ENCODE results near the gene KMT2B.

Gene KMT2B

GRCh38 chr19:35693835-35694599 is 23.8 kb upstream of the KMT2B start:
- H3K27ac ChIP-seq (ENCODE audit: low read length) = no peak overlapping the region
- H3K4me3 ChIP-seq (ENCODE audit: low read length) = no peak overlapping the region
- H3K9me3 ChIP-seq (ENCODE audit: insufficient read depth, low read length) = no peaks in the 10 kb centered on the region
- no peaks in the 10 kb centered on the region for H3K27me3 ChIP-seq (ENCODE audit: low read depth, low read length)
- no peaks in the 10 kb centered on the region for H4K20me1 ChIP-seq (ENCODE audit: insufficient read depth, low read length)
- H3K4me1 ChIP-seq (ENCODE audit: low read length) = peaks cover 17% of the 10 kb centered on the region
- 0 out of 2 replicates have a peak overlapping the region, but pooled peaks have one; percentile 19 for H3K4me2 ChIP-seq (ENCODE audit: low read length)
- H3K9ac ChIP-seq (ENCODE audit: low read length) = no peak overlapping the region; the same call in 1 of the 2 replicates
- no peaks in the 10 kb centered on the region for H3K79me2 ChIP-seq (ENCODE audit: low read length)
- H2AFZ ChIP-seq (ENCODE audit: low read depth, low read length) = no peak overlapping the region
- TF ChIP-seq, protein P1, sequence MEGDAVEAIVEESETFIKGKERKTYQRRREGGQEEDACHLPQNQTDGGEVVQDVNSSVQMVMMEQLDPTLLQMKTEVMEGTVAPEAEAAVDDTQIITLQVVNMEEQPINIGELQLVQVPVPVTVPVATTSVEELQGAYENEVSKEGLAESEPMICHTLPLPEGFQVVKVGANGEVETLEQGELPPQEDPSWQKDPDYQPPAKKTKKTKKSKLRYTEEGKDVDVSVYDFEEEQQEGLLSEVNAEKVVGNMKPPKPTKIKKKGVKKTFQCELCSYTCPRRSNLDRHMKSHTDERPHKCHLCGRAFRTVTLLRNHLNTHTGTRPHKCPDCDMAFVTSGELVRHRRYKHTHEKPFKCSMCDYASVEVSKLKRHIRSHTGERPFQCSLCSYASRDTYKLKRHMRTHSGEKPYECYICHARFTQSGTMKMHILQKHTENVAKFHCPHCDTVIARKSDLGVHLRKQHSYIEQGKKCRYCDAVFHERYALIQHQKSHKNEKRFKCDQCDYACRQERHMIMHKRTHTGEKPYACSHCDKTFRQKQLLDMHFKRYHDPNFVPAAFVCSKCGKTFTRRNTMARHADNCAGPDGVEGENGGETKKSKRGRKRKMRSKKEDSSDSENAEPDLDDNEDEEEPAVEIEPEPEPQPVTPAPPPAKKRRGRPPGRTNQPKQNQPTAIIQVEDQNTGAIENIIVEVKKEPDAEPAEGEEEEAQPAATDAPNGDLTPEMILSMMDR (IDR thresholded peaks at IDR 0.05; ENCODE audit: low read depth, low read length) = peak; percentile 99
- no peak for TF ChIP-seq EZH2phosphoT487 (IDR thresholded peaks at IDR 0.05; ENCODE audit: low read depth)
- no peaks in the 10 kb centered on the region for H3K36me3 ChIP-seq (replicated peaks; ENCODE audit: low read depth, low read length)

- Histone ChIP-seq H3K4me1 (ENCODE audit: low read length) (peaks cover 17% of the 10 kb centered on the region), H3K4me2 (ENCODE audit: low read length) (no peak overlapping the region), H4K20me1 (ENCODE audit: insufficient read depth, low read length) (no peaks in the 10 kb centered on the region), H3K9me3 (ENCODE audit: insufficient read depth, low read length) (no peaks in the 10 kb centered on the region), H3K27me3 (ENCODE audit: low read depth, low read length) (no peaks in the 10 kb centered on the region), H3K27ac (ENCODE audit: low read length) (no peak overlapping the region), H3K4me3 (ENCODE audit: low read length) (no peak overlapping the region), H3K36me3 (replicated peaks; ENCODE audit: low read depth, low read length) (no peaks in the 10 kb centered on the region), H3K9ac (ENCODE audit: low read length) (no peak overlapping the region), H3K79me2 (ENCODE audit: low read length) (no peaks in the 10 kb centered on the region), H2AFZ (ENCODE audit: low read depth, low read length) (no peak overlapping the region)
- no peak for TF ChIP-seq EZH2phosphoT487 (IDR thresholded peaks at IDR 0.05; ENCODE audit: low read depth)
- TF ChIP-seq, protein P1 (IDR thresholded peaks at IDR 0.05; ENCODE audit: low read depth, low read length) = no peak
Observed at GRCh38 chr19:35695895-35696422, 21.8 kb upstream of the KMT2B start.

GRCh38 chr19:35696835-35697234 is 21.0 kb upstream of the KMT2B start:
- H3K27me3 ChIP-seq (ENCODE audit: low read depth, low read length) = no peaks in the 10 kb centered on the region
- H3K36me3 ChIP-seq (replicated peaks; ENCODE audit: low read depth, low read length) = no peaks in the 10 kb centered on the region
- no peak overlapping the region for H3K4me3 ChIP-seq (ENCODE audit: low read length)
- H3K4me1 ChIP-seq (ENCODE audit: low read length) = peaks cover 17% of the 10 kb centered on the region
- H3K27ac ChIP-seq (ENCODE audit: low read length) = no peak overlapping the region
- H3K9ac ChIP-seq (ENCODE audit: low read length) = no peak overlapping the region
- no peaks in the 10 kb centered on the region for H3K79me2 ChIP-seq (ENCODE audit: low read length)
- no peak overlapping the region for H2AFZ ChIP-seq (ENCODE audit: low read depth, low read length)
- no peaks in the 10 kb centered on the region for H3K9me3 ChIP-seq (ENCODE audit: insufficient read depth, low read length)
- TF ChIP-seq, protein P1 (IDR thresholded peaks at IDR 0.05; ENCODE audit: low read depth, low read length) = no peak
- TF ChIP-seq EZH2phosphoT487 (IDR thresholded peaks at IDR 0.05; ENCODE audit: low read depth) = no peak
- H3K4me2 ChIP-seq (ENCODE audit: low read length) = peak overlapping the region; percentile 0; the same call in 1 of the 2 replicates
- H4K20me1 ChIP-seq (ENCODE audit: insufficient read depth, low read length) = no peaks in the 10 kb centered on the region

DNA sequence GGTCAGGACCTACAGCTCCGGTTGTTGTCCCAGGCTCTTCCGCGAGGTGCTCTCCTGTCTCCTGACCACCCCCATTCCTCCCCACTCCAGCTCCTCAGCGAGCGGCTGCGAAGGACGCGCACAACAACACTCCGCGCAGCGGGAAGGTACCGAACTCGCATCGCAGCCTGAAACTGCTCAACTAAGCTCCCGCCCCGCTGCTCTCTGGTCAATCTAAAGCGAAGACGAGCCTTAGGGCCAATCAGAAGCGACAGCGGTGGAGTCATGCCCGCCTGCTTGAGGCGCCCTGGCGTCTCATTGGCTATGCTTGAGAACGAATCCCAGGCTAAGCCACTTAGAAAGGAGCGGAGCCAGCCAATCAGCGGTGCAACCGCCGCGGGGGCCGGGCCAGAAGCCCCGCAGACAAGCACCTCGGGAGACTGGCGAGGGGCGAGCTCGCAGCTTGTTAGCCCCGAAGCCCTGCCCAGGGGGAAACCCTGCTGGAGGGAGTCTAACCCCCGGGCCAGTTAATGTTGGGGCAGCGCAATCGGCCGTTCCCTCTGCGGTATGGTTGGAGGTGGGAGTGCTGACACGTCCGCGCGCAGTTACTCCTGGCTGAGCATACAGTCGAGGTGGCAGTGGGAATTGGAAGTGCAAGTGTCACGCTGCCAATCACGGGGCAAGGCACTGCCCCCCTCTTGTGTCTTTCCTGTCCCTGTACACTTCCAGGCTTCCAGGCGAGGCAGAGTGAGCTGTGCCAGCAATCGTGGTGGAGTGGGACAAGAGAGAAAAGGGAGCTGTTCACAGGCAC is 15.4 kb upstream of the KMT2B start:
- Histone ChIP-seq H3K27ac (ENCODE audit: low read length) (peak overlapping the region; percentile 46), H3K4me2 (ENCODE audit: low read length) (peak overlapping the region; percentile 77), H3K36me3 (replicated peaks; ENCODE audit: low read depth, low read length) (no peaks in the 10 kb centered on the region), H3K79me2 (ENCODE audit: low read length) (no peaks in the 10 kb centered on the region), H3K4me1 (ENCODE audit: low read length) (no peaks in the 10 kb centered on the region), H4K20me1 (ENCODE audit: insufficient read depth, low read length) (no peaks in the 10 kb centered on the region), H3K9me3 (ENCODE audit: insufficient read depth, low read length) (no peaks in the 10 kb centered on the region), H3K27me3 (ENCODE audit: low read depth, low read length) (no peaks in the 10 kb centered on the region), H3K4me3 (ENCODE audit: low read length) (peak overlapping the region; percentile 80), H3K9ac (ENCODE audit: low read length) (peak overlapping the region; percentile 67), H2AFZ (ENCODE audit: low read depth, low read length) (peak overlapping the region; percentile 64)
- no peak for TF ChIP-seq EZH2phosphoT487 (IDR thresholded peaks at IDR 0.05; ENCODE audit: low read depth)
- TF ChIP-seq, protein P1 (IDR thresholded peaks at IDR 0.05; ENCODE audit: low read depth, low read length) = no peak

All from OCI-LY3 (cell line).